ENCODE data around the gene TRPM3. TPM values are rescaled to one million over a fixed set of nuclear protein-coding genes. Genes with fewer than 3 reads are reported as not detected.

Gene TRPM3
- total and polyA plus RNA-seq, 7 experiments from 2014 or later, result not detected

GRCh38 chr9:70683841-70684240 is 437.6 kb downstream of the TRPM3 start:
- no peaks in the 10 kb centered on the region for H3K9me3 ChIP-seq (ENCODE audit: control insufficient read depth in 2 of 3, low read length in 3 of 3)
- CTCF ChIA-PET, result no interaction called here
- H3K27ac Mint-ChIP-seq, result no peak overlapping the region

DNA sequence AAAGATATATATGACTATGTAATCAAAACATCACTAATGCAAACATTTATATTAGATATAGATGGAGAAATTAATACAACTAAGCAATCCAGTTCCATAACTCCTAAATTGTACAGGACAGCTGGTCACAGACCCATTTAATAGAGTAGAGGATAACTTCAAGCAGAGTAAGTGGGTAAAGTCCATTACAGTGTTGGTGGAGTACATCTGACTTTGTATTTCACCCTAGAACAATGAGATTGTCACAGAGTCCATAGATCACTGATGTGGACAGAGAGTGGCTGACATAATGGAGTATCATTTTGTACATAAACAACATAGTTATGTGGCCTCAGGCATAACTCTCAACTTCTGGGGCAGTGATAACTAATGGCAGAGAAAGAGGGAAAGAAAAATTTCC is 439.1 kb downstream of the TRPM3 start:
- Mint-ChIP-seq H3K27me3 (peaks cover 0 to 9% (median 5%) of the 10 kb centered on the region in 5 donors), H3K9me3 (no peaks in the 10 kb centered on the region), H3K36me3 (no peaks in the 10 kb centered on the region), H3K4me1 (no peaks in the 10 kb centered on the region), H3K4me3 (no peak overlapping the region), H3K27ac (no peak overlapping the region)
- Histone ChIP-seq H3K36me3 (ENCODE audit: control insufficient read depth in 2 of 3, insufficient read depth in 3 of 3, low read length in 3 of 3) (no peaks in the 10 kb centered on the region), H3K27me3 (ENCODE audit: control insufficient read depth in 2 of 2, insufficient read depth in 2 of 2, low read length in 2 of 2) (no peaks in the 10 kb centered on the region), H3K4me3 (ENCODE audit: low read length) (no peak overlapping the region), H3K27ac (ENCODE audit: low read depth, low read length) (no peak overlapping the region), H3K4me1 (ENCODE audit: control insufficient read depth in 2 of 2, insufficient read depth in 2 of 2, low read length in 2 of 2) (no peaks in the 10 kb centered on the region), H3K9me3 (ENCODE audit: control insufficient read depth in 2 of 3, low read length in 3 of 3) (no peaks in the 10 kb centered on the region)
- POLR2A ChIA-PET, result no interaction called here
- intact Hi-C loops (cut with micrococcal nuclease), result no loop called here
- ATAC-seq (no peak), DNase-seq (no peak)
- CTCF ChIA-PET, result no interaction called here

More at GRCh38 chr9:70683841-70684240, 437.6 kb downstream of the TRPM3 start:
- Histone ChIP-seq H3K4me3 (ENCODE audit: low read length) (no peak overlapping the region), H3K27me3 (ENCODE audit: control insufficient read depth in 2 of 2, insufficient read depth in 2 of 2, low read length in 2 of 2) (no peaks in the 10 kb centered on the region), H3K27ac (ENCODE audit: low read depth, low read length) (no peak overlapping the region), H3K4me1 (ENCODE audit: control insufficient read depth in 2 of 2, insufficient read depth in 2 of 2, low read length in 2 of 2) (no peaks in the 10 kb centered on the region), H3K36me3 (ENCODE audit: control insufficient read depth in 2 of 3, insufficient read depth in 3 of 3, low read length in 3 of 3) (no peaks in the 10 kb centered on the region)
- POLR2A ChIA-PET, result no interaction called here
- no peak for DNase-seq
- intact Hi-C loops (cut with micrococcal nuclease), result no loop called here
- no peak for ATAC-seq
- no peaks in the 10 kb centered on the region for H3K4me1 Mint-ChIP-seq
- H3K36me3 Mint-ChIP-seq, result no peaks in the 10 kb centered on the region
- no peak overlapping the region for H3K4me3 Mint-ChIP-seq
- peaks cover 10 to 22% (median 11%) of the 10 kb centered on the region in 5 donors for H3K27me3 Mint-ChIP-seq
- no peaks in the 10 kb centered on the region for H3K9me3 Mint-ChIP-seq

- Histone ChIP-seq H3K4me1 (ENCODE audit: control insufficient read depth in 2 of 2, insufficient read depth in 2 of 2, low read length in 2 of 2) (no peaks in the 10 kb centered on the region), H3K27me3 (ENCODE audit: control insufficient read depth in 2 of 2, insufficient read depth in 2 of 2, low read length in 2 of 2) (no peaks in the 10 kb centered on the region), H3K27ac (ENCODE audit: low read depth, low read length) (no peak overlapping the region), H3K36me3 (ENCODE audit: control insufficient read depth in 2 of 3, insufficient read depth in 3 of 3, low read length in 3 of 3) (no peaks in the 10 kb centered on the region), H3K9me3 (ENCODE audit: control insufficient read depth in 2 of 3, low read length in 3 of 3) (no peaks in the 10 kb centered on the region), H3K4me3 (ENCODE audit: low read length) (no peak overlapping the region)
- CTCF ChIA-PET, result no interaction called here
- no peak overlapping the region for H3K4me3 Mint-ChIP-seq
- H3K9me3 Mint-ChIP-seq, result no peaks in the 10 kb centered on the region
- POLR2A ChIA-PET, result no interaction called here
- intact Hi-C loops (cut with micrococcal nuclease), result no loop called here
- ATAC-seq, result no peak
- no peaks in the 10 kb centered on the region for H3K4me1 Mint-ChIP-seq
- no peaks in the 10 kb centered on the region for H3K36me3 Mint-ChIP-seq
- no peak for DNase-seq
- H3K27me3 Mint-ChIP-seq, result peaks cover 0 to 6% (median 0%) of the 10 kb centered on the region in 5 donors
- no peak overlapping the region for H3K27ac Mint-ChIP-seq
These were observed 441.6 kb downstream of the TRPM3 start for GRCh38 chr9:70679845-70680244.

DNA sequence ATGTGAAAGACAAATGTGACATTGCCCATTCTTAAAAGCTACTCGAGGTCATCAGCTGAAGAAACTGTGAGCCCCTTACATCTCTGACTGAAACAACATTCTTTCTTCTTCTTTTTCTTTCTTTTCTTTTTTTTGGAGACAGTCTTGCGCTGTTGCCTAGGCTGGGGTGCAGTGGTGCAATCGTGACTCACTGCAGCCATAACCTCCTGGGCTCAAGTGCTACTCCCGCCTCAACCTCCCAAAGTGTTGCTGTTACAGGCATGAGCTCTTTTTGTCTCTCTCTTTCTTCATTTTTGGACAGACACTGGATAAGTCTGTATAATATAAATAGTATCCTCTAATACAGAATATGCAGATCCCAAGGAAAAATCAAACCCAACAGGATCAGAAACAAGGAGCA is 443.3 kb downstream of the TRPM3 start:
- H3K4me1 Mint-ChIP-seq, result no peaks in the 10 kb centered on the region
- no peak overlapping the region for H3K4me3 Mint-ChIP-seq

DNA sequence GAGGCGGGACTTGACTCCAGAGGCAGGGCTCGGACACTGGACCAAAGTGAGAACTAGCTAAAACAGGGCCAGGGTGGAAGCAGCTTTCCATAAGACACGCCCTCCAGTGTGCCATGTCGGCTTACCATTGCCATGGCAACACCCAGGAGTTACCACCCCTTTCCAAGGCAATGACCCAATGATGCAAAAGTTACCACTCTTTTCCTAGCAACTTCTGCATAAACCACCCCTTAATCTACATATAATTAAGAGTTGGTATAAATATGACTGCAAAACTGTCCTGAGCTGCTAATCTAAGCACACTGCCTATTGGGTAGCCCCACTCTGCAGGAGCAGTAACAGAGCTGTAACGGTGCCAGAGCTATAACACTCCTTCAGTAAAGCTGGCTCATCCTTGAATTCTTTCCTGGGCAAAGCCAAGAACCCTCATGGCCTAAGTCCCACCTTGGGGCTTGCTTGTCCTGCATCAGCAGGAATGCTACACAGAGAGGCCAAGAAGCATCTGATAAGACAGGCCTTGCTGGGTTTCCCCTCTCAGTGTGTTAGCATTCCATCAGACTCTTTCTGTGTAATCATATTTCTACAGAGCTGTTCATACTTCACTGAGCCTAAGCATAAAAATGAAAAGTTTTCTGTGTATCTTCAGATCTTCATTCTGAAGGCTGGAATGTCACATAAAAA is 444.2 kb downstream of the TRPM3 start:
- CTCF ChIA-PET, result no interaction called here

More for the DNA sequence above, 443.3 kb downstream of the TRPM3 start:
- Histone ChIP-seq H3K27ac (ENCODE audit: low read depth, low read length) (no peak overlapping the region), H3K9me3 (ENCODE audit: control insufficient read depth in 2 of 3, low read length in 3 of 3) (no peaks in the 10 kb centered on the region), H3K27me3 (ENCODE audit: control insufficient read depth in 2 of 2, insufficient read depth in 2 of 2, low read length in 2 of 2) (no peaks in the 10 kb centered on the region), H3K4me1 (ENCODE audit: control insufficient read depth in 2 of 2, insufficient read depth in 2 of 2, low read length in 2 of 2) (no peaks in the 10 kb centered on the region), H3K4me3 (ENCODE audit: low read length) (no peak overlapping the region), H3K36me3 (ENCODE audit: control insufficient read depth in 2 of 3, insufficient read depth in 3 of 3, low read length in 3 of 3) (no peaks in the 10 kb centered on the region)
- no peaks in the 10 kb centered on the region for H3K36me3 Mint-ChIP-seq
- intact Hi-C loops (cut with micrococcal nuclease), result no loop called here
- DNase-seq, result no peak
- ChIA-PET CTCF (no interaction called here), POLR2A (no interaction called here)
- H3K27ac Mint-ChIP-seq, result no peak overlapping the region
- H3K27me3 Mint-ChIP-seq, result peaks cover 0 to 6% (median 0%) of the 10 kb centered on the region in 5 donors
- H3K9me3 Mint-ChIP-seq, result no peaks in the 10 kb centered on the region
- no peak for ATAC-seq

GRCh38 chr9:70675868-70676370 is 445.5 kb downstream of the TRPM3 start:
- ChIA-PET CTCF (no interaction called here), POLR2A (no interaction called here)
- Mint-ChIP-seq H3K27me3 (peaks cover 3 to 5% (median 5%) of the 10 kb centered on the region in 5 donors), H3K4me1 (no peaks in the 10 kb centered on the region), H3K4me3 (no peak overlapping the region), H3K9me3 (no peaks in the 10 kb centered on the region), H3K27ac (no peak overlapping the region), H3K36me3 (no peaks in the 10 kb centered on the region)
- no peaks in the 10 kb centered on the region for H3K27me3 ChIP-seq (ENCODE audit: control insufficient read depth in 2 of 2, insufficient read depth in 2 of 2, low read length in 2 of 2)
- no peaks in the 10 kb centered on the region for H3K4me1 ChIP-seq (ENCODE audit: control insufficient read depth in 2 of 2, insufficient read depth in 2 of 2, low read length in 2 of 2)
- DNase-seq (no peak), ATAC-seq (no peak)
- no peak overlapping the region for H3K27ac ChIP-seq (ENCODE audit: low read depth, low read length)
- no peaks in the 10 kb centered on the region for H3K36me3 ChIP-seq (ENCODE audit: control insufficient read depth in 2 of 3, insufficient read depth in 3 of 3, low read length in 3 of 3)
- no peaks in the 10 kb centered on the region for H3K9me3 ChIP-seq (ENCODE audit: control insufficient read depth in 2 of 3, low read length in 3 of 3)
- intact Hi-C loops (cut with micrococcal nuclease), result no loop called here
- H3K4me3 ChIP-seq (ENCODE audit: low read length), result no peak overlapping the region

More for the DNA sequence above, 444.2 kb downstream of the TRPM3 start:
- no peak for ATAC-seq
- no peaks in the 10 kb centered on the region for H3K36me3 ChIP-seq (ENCODE audit: control insufficient read depth in 2 of 3, insufficient read depth in 3 of 3, low read length in 3 of 3)
- Mint-ChIP-seq H3K27me3 (peaks cover 0 to 6% (median 5%) of the 10 kb centered on the region in 5 donors), H3K4me1 (no peaks in the 10 kb centered on the region), H3K9me3 (no peaks in the 10 kb centered on the region), H3K27ac (no peak overlapping the region), H3K4me3 (no peak overlapping the region), H3K36me3 (no peaks in the 10 kb centered on the region)
- H3K27ac ChIP-seq (ENCODE audit: low read depth, low read length), result no peak overlapping the region
- H3K4me1 ChIP-seq (ENCODE audit: control insufficient read depth in 2 of 2, insufficient read depth in 2 of 2, low read length in 2 of 2), result no peaks in the 10 kb centered on the region
- no peaks in the 10 kb centered on the region for H3K9me3 ChIP-seq (ENCODE audit: control insufficient read depth in 2 of 3, low read length in 3 of 3)
- H3K4me3 ChIP-seq (ENCODE audit: low read length), result no peak overlapping the region
- intact Hi-C loops (cut with micrococcal nuclease), result no loop called here
- H3K27me3 ChIP-seq (ENCODE audit: control insufficient read depth in 2 of 2, insufficient read depth in 2 of 2, low read length in 2 of 2), result no peaks in the 10 kb centered on the region
- POLR2A ChIA-PET, result no interaction called here
- no peak for DNase-seq

DNA sequence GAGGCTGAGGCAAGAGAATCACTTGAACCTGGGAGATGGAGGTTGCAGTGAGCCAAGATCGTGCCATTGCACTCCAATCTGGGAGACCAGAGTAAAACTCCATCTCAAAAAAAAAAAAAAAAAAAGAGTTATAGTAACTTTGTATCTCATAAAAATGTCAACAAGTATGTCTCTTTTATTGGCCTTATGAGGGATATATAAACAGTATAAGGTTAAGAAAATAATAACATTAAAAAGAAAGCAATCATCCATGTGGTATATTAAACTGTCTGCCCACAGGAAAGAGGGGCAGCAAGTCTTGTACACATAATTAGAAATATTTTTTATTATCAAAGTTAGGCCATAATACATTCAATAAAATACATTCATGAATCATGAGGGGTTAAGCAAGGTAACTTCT is 447.6 kb downstream of the TRPM3 start:
- H3K27me3 Mint-ChIP-seq, result peaks cover 0 to 5% (median 5%) of the 10 kb centered on the region in 5 donors
- no peaks in the 10 kb centered on the region for H3K4me1 ChIP-seq (ENCODE audit: control insufficient read depth in 2 of 2, insufficient read depth in 2 of 2, low read length in 2 of 2)
- intact Hi-C loops (cut with micrococcal nuclease), result no loop called here
- H3K9me3 ChIP-seq (ENCODE audit: control insufficient read depth in 2 of 3, low read length in 3 of 3), result no peaks in the 10 kb centered on the region
- DNase-seq, result no peak
- no peaks in the 10 kb centered on the region for H3K4me1 Mint-ChIP-seq
- no peak overlapping the region for H3K27ac Mint-ChIP-seq
- H3K9me3 Mint-ChIP-seq, result no peaks in the 10 kb centered on the region
- no peak for ATAC-seq
- ChIA-PET POLR2A (no interaction called here), CTCF (no interaction called here)
- H3K27me3 ChIP-seq (ENCODE audit: control insufficient read depth in 2 of 2, insufficient read depth in 2 of 2, low read length in 2 of 2), result no peaks in the 10 kb centered on the region
- no peak overlapping the region for H3K27ac ChIP-seq (ENCODE audit: low read depth, low read length)
- no peaks in the 10 kb centered on the region for H3K36me3 Mint-ChIP-seq
- H3K4me3 Mint-ChIP-seq, result no peak overlapping the region
- no peaks in the 10 kb centered on the region for H3K36me3 ChIP-seq (ENCODE audit: control insufficient read depth in 2 of 3, insufficient read depth in 3 of 3, low read length in 3 of 3)
- H3K4me3 ChIP-seq (ENCODE audit: low read length), result no peak overlapping the region
